K562 (cell line): Measurements from ENCODE around the gene SHANK1. TPM values are rescaled to one million over a fixed set of nuclear protein-coding genes. Genes with fewer than 3 reads are reported as not detected.
A peak's percentile ranks its signal among the peaks of the same experiment; 100 is the strongest.

ENCODE experiments used
- CCAR2 ChIP-seq: fragments of 200-400 bp; formaldehyde crosslinking; IDR thresholded peaks from 2 replicates; pipeline ENCODE4 v1.6.1; 2017; ENCODE audit warnings: mild to moderate bottlenecking, low read depth, low read length
- CHD2 ChIP-seq: IDR thresholded peaks from 2 replicates; pipeline ENCODE4 v1.6.1; 2011; ENCODE audit warnings: low read depth, low read length
- ETV5 ChIP-seq: sonication (generic); formaldehyde crosslinking; IDR thresholded peaks from 2 replicates; pipeline ENCODE4 v1.4.0; 2020; ENCODE audit warnings: low read depth, mild to moderate bottlenecking, missing genetic modification reagents
- EWSR1 ChIP-seq: fragments of 450-650 bp; IDR thresholded peaks from 2 replicates; pipeline ENCODE4 v1.6.1; 2018; ENCODE audit warnings: borderline replicate concordance, mild to moderate bottlenecking, low read depth, moderate library complexity; ENCODE audit not compliant: partially characterized antibody
- FOSL1 ChIP-seq: fragments of 200-800 bp; sonication (Bioruptor generic); conservative IDR thresholded peaks from 2 replicates; pipeline ENCODE4 v1.6.1; 2016; ENCODE audit warnings: missing genetic modification characterization, missing compliant biosample characterization
- FOXA1 ChIP-seq: fragments of 450-650 bp; IDR thresholded peaks from 2 replicates; pipeline ENCODE4 v1.6.1; 2016; ENCODE audit warnings: mild to moderate bottlenecking, borderline replicate concordance
- FOXP1 ChIP-seq: sonication (generic); formaldehyde crosslinking; IDR thresholded peaks from 2 replicates; pipeline ENCODE4 v1.8.0; 2022; ENCODE audit warnings: mild to moderate bottlenecking, missing genetic modification reagents
- HDAC8 ChIP-seq: fragments of 450-650 bp; IDR thresholded peaks from 2 replicates; pipeline ENCODE4 v1.6.1; 2016; ENCODE audit warnings: mild to moderate bottlenecking, missing genetic modification characterization, moderate library complexity, missing compliant biosample characterization
- ILF3 ChIP-seq: fragments of 450-650 bp; IDR thresholded peaks from 2 replicates; pipeline ENCODE4 v1.6.1; 2018; ENCODE audit warnings: antibody characterized with exemption, mild to moderate bottlenecking, moderate library complexity, borderline replicate concordance
- RBM15 ChIP-seq: fragments of 200-400 bp; formaldehyde crosslinking; IDR thresholded peaks from 2 replicates; pipeline ENCODE4 v1.6.1; 2018; ENCODE audit warnings: mild to moderate bottlenecking, low read length, moderate library complexity; ENCODE audit not compliant: insufficient read depth
- SLC30A9 ChIP-seq: fragments of 250-450 bp; sonication (Bioruptor Pico); IDR thresholded peaks from 2 replicates; pipeline ENCODE4 v1.8.0; 2022; ENCODE audit warnings: mild to moderate bottlenecking, moderate library complexity
- STAT5A ChIP-seq: IDR thresholded peaks from 2 replicates; pipeline ENCODE4 v1.6.1; 2012; ENCODE audit warnings: low read length, inconsistent platforms, borderline replicate concordance
- TCF7L2 ChIP-seq: fragments of 150-350 bp; IDR thresholded peaks from 2 replicates; pipeline ENCODE4 v1.6.1; 2016; ENCODE audit warnings: low read depth, mild to moderate bottlenecking, low read length, moderate library complexity
- ZBTB7A ChIP-seq: IDR thresholded peaks from 2 replicates; pipeline ENCODE4 v1.6.1; 2011; ENCODE audit warnings: low read depth, mild to moderate bottlenecking, low read length, moderate library complexity, borderline replicate concordance; ENCODE audit not compliant: control insufficient read depth
- ZNF121 ChIP-seq: sonication (generic); formaldehyde crosslinking; conservative IDR thresholded peaks from 2 replicates; pipeline ENCODE4 v1.8.0; 2022; ENCODE audit warnings: missing genetic modification reagents
- ZNF175 ChIP-seq: fragments of 200-800 bp; sonication (Bioruptor generic); IDR thresholded peaks from 2 replicates; pipeline ENCODE4 v1.6.1; 2016; ENCODE audit warnings: low read depth, mild to moderate bottlenecking, missing genetic modification characterization, missing compliant biosample characterization
- ZNF224 ChIP-seq: sonication (generic); formaldehyde crosslinking; IDR thresholded peaks from 2 replicates; pipeline ENCODE4 v1.8.0; 2022; ENCODE audit warnings: mild to moderate bottlenecking, missing genetic modification reagents
- ZNF41 ChIP-seq: fragments of 250-450 bp; sonication (Bioruptor Pico); conservative IDR thresholded peaks from 2 replicates; pipeline ENCODE4 v1.4.0; 2020; ENCODE audit warnings: mild to moderate bottlenecking
- polyA plus RNA-seq, 8 experiments: library from polyadenylated mRNA; depleted of rRNA in 4 of 8; stranded (reverse) in 5 of 8; unstranded in 3 of 8; fragments of >200 nt; fragmentation: Nextera tagmentation in 2 of 8; fragmentation: Illumina TruSeq in 1 of 8; extraction: Ambion mirVana in 2 of 8; extraction: Trizol in 1 of 8; gene quantifications; 2 replicates each; pipeline versions ENCODE4 v1.2.1 to v1.2.3, GENCODE V29; 2011 to 2014; ENCODE audit warnings: inconsistent platforms in 1 of 8, missing spikeins in 1 of 8
- total RNA-seq, 7 experiments: library from RNA; depleted of rRNA in 6 of 7; stranded (reverse); fragments of >200 nt in 6 of 7; fragmentation: Illumina TruSeq in 2 of 7; extraction: Trizol in 2 of 7; gene quantifications; 2 replicates each; pipeline versions ENCODE4 v1.2.1 to v1.2.3, GENCODE V29; 2011 to 2021; ENCODE audit warnings: low replicate concordance in 1 of 7
- TF ChIP-seq, protein P1 (sequence below): fragments of 450-650 bp; formaldehyde crosslinking; conservative IDR thresholded peaks from 2 replicates; pipeline ENCODE4 v1.4.0; 2022; ENCODE audit warnings: mild to moderate bottlenecking, missing genetic modification characterization
- TF ChIP-seq, protein P2 (sequence below): fragments of 450-650 bp; IDR thresholded peaks from 2 replicates; pipeline ENCODE4 v1.6.1; 2016; ENCODE audit warnings: missing biosample characterization, missing genetic modification characterization
- TF ChIP-seq, protein P3 (sequence below): fragments of 250-450 bp; sonication (Bioruptor Pico); IDR thresholded peaks from 2 replicates; pipeline ENCODE4 v1.8.0; 2022; ENCODE audit warnings: inconsistent platforms

SHANK1 gene
- total and polyA plus RNA-seq, 9 of the 15 experiments (the other 6 are each of a cell fraction or from before 2014, with no cell fraction given) = 0.33 to 1.3 (median 0.55) TPM; not detected in 2

DNA sequence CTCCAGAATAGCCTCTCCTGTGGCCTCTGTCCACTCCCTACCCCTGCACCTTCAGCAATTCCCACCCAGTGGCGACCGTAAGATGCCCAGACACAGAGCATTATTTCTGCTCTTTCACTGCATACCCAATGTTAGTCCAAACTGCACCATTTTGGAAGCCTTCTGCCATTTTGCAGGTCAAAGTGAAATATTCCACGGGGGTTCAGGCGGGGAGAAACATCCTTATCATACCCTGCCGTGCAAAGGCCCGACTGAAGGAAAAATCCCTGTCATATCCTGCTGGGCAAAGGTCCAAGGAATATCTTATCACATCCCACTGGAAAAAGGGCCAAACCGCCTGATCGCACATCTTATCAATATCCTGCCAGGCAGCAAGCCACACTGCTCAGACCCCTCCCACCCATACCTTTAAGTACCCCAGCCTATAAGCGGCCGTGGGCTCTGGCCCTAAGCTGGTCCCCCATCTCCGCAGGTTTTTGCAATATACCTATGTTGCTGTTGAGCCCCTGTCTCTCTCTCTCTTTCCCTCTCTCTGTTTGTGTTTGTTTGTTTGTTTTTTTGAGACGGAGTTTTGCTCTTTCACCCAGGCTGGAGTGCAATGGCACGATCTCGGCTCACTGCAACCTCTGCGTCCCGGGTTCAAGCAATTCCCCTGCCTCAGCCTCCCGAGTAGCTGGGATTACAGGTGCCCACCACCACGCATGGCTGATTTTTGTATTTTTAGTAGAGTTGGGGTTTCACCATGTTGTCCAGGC, 21.8 kb upstream of the SHANK1 start (continued):
- TF ChIP-seq, protein P1, sequence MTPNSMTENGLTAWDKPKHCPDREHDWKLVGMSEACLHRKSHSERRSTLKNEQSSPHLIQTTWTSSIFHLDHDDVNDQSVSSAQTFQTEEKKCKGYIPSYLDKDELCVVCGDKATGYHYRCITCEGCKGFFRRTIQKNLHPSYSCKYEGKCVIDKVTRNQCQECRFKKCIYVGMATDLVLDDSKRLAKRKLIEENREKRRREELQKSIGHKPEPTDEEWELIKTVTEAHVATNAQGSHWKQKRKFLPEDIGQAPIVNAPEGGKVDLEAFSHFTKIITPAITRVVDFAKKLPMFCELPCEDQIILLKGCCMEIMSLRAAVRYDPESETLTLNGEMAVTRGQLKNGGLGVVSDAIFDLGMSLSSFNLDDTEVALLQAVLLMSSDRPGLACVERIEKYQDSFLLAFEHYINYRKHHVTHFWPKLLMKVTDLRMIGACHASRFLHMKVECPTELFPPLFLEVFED (CRISPR knock-in tag) = peak; percentile 58; the same call in 1 of the 2 replicates
- TF ChIP-seq ZNF121 (no peak), ILF3 (no peak), SLC30A9 (no peak), ZBTB7A (peak; percentile 40; the same call in 1 of the 2 replicates), CCAR2 (no peak), STAT5A (peak; percentile 36; the same call in 1 of the 2 replicates), FOXP1 (CRISPR knock-in tag) (no peak), HDAC8 (tag) (no peak), CHD2 (no peak), ZNF41 (no peak), EWSR1 (no peak), TCF7L2 (no peak), RBM15 (no peak), ZNF224 (CRISPR knock-in tag) (no peak), ZNF175 (CRISPR knock-in tag) (no peak), FOSL1 (peak; percentile 75), ETV5 (CRISPR knock-in tag) (peak; percentile 71), FOXA1 (no peak)
- TF ChIP-seq, protein P2, sequence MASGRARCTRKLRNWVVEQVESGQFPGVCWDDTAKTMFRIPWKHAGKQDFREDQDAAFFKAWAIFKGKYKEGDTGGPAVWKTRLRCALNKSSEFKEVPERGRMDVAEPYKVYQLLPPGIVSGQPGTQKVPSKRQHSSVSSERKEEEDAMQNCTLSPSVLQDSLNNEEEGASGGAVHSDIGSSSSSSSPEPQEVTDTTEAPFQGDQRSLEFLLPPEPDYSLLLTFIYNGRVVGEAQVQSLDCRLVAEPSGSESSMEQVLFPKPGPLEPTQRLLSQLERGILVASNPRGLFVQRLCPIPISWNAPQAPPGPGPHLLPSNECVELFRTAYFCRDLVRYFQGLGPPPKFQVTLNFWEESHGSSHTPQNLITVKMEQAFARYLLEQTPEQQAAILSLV (tag) = no peak
- TF ChIP-seq, protein P3, sequence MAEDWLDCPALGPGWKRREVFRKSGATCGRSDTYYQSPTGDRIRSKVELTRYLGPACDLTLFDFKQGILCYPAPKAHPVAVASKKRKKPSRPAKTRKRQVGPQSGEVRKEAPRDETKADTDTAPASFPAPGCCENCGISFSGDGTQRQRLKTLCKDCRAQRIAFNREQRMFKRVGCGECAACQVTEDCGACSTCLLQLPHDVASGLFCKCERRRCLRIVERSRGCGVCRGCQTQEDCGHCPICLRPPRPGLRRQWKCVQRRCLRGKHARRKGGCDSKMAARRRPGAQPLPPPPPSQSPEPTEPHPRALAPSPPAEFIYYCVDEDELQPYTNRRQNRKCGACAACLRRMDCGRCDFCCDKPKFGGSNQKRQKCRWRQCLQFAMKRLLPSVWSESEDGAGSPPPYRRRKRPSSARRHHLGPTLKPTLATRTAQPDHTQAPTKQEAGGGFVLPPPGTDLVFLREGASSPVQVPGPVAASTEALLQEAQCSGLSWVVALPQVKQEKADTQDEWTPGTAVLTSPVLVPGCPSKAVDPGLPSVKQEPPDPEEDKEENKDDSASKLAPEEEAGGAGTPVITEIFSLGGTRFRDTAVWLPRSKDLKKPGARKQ (CRISPR knock-in tag) = no peak
